Measurements from ENCODE around the gene UGT3A2. TPM values are rescaled to one million over a fixed set of nuclear protein-coding genes. Genes with fewer than 3 reads are reported as not detected.

The UGT3A2 gene
- total and polyA plus RNA-seq, 2 experiments from 2014 or later: 17.2 to 27.0 TPM

GRCh38 chr5:35990941-35991611 lies 75.6 kb downstream of the UGT3A2 start, which contains the start of gene UGT3A1:
Gene UGT3A1, minus strand, starts transcription at chr5:35991390. Its CDS starts 150 bp downstream, at chr5:35991240.
- Mint-ChIP-seq H3K4me3 (peak within 1 kb of the TSS; percentile 87), H3K9me3 (no peaks in the 10 kb centered on the region), H3K4me1 (peaks cover 9% of the 10 kb centered on the region), H3K36me3 (ENCODE audit: low read depth) (no peaks in the 10 kb centered on the region), H3K27me3 (ENCODE audit: insufficient read depth, low read depth, poor library complexity) (peaks cover 12% of the 10 kb centered on the region), H3K27ac (no peak within 1 kb of the TSS)
- no peaks in the 10 kb centered on the region for H3F3A ChIP-seq (replicated peaks; ENCODE audit: low read depth)
- H3K4me1 ChIP-seq (ENCODE audit: insufficient read depth): peaks cover 7% of the 10 kb centered on the region; the same call in 1 of the 2 replicates
- H2AFZ ChIP-seq: peak within 1 kb of the TSS; percentile 94
- H3K27ac ChIP-seq (ENCODE audit: low read depth): no peak within 1 kb of the TSS
- peaks cover 6% of the 10 kb centered on the region; the same call in 1 of the 2 replicates for H3K9me2 ChIP-seq (ENCODE audit: insufficient read depth)
- DNase-seq (ENCODE audit: low spot score): peak; percentile 93
- peaks cover 26% of the 10 kb centered on the region for H3K27me3 ChIP-seq (ENCODE audit: insufficient read depth)
- peak within 1 kb of the TSS; percentile 63 for H3K4me3 ChIP-seq
- H3K79me2 ChIP-seq (replicated peaks; ENCODE audit: insufficient read depth): no peaks in the 10 kb centered on the region
- no peaks in the 10 kb centered on the region for H4K20me1 ChIP-seq (replicated peaks; ENCODE audit: insufficient read depth)
- peak within 1 kb of the TSS; percentile 82 for H3K4me2 ChIP-seq
- TF ChIP-seq ZNF331 (CRISPR knock-in tag; IDR thresholded peaks at IDR 0.05; ENCODE audit: low read depth) (no peak), STAT1 (IDR thresholded peaks at IDR 0.05; ENCODE audit: unreplicated experiment) (no peak), JUNB (IDR thresholded peaks at IDR 0.05; ENCODE audit: unreplicated experiment) (no peak), ETS1 (IDR thresholded peaks at IDR 0.05) (no peak), POLR2AphosphoS5 (IDR thresholded peaks at IDR 0.05; ENCODE audit: low read depth) (peak; percentile 41; the same call in 1 of the 2 replicates), CREB1 (CRISPR knock-in tag; IDR thresholded peaks at IDR 0.05; ENCODE audit: low read depth) (peak; percentile 52; the same call in 1 of the 2 replicates), ZNF114 (CRISPR knock-in tag; IDR thresholded peaks at IDR 0.05) (no peak), EZH2phosphoT487 (IDR thresholded peaks at IDR 0.05; ENCODE audit: unreplicated experiment) (no peak), REST (IDR thresholded peaks at IDR 0.05; ENCODE audit: unreplicated experiment) (no peak)
- H3K36me3 ChIP-seq (ENCODE audit: insufficient read depth): no peaks in the 10 kb centered on the region
- ATAC-seq: peak; percentile 97

GRCh38 chr5:35990520-35990919 lies 76.2 kb downstream of the UGT3A2 start:
- ATAC-seq (peak; percentile 53), DNase-seq (ENCODE audit: low spot score) (peak; percentile 41)
- Histone ChIP-seq H3K27ac (ENCODE audit: low read depth) (no peak overlapping the region), H3K4me2 (peak overlapping the region; percentile 82), H3K27me3 (ENCODE audit: insufficient read depth) (peaks cover 26% of the 10 kb centered on the region), H4K20me1 (replicated peaks; ENCODE audit: insufficient read depth) (no peaks in the 10 kb centered on the region), H3K36me3 (ENCODE audit: insufficient read depth) (no peaks in the 10 kb centered on the region), H3F3A (replicated peaks; ENCODE audit: low read depth) (no peaks in the 10 kb centered on the region), H3K4me1 (ENCODE audit: insufficient read depth) (peaks cover 7% of the 10 kb centered on the region; the same call in 1 of the 2 replicates), H2AFZ (peak overlapping the region; percentile 94), H3K79me2 (replicated peaks; ENCODE audit: insufficient read depth) (no peaks in the 10 kb centered on the region), H3K4me3 (peak overlapping the region; percentile 63), H3K9me2 (ENCODE audit: insufficient read depth) (peaks cover 6% of the 10 kb centered on the region; the same call in 1 of the 2 replicates)
- Mint-ChIP-seq H3K4me3 (peak overlapping the region; percentile 87), H3K9me3 (no peaks in the 10 kb centered on the region), H3K27me3 (ENCODE audit: insufficient read depth, low read depth, poor library complexity) (peaks cover 12% of the 10 kb centered on the region), H3K4me1 (peaks cover 9% of the 10 kb centered on the region), H3K36me3 (ENCODE audit: low read depth) (no peaks in the 10 kb centered on the region), H3K27ac (no peak overlapping the region)
- TF ChIP-seq CREB1 (CRISPR knock-in tag; IDR thresholded peaks at IDR 0.05; ENCODE audit: low read depth): no peak
- TF ChIP-seq ZNF331 (CRISPR knock-in tag; IDR thresholded peaks at IDR 0.05; ENCODE audit: low read depth): no peak
- TF ChIP-seq NANOG (IDR thresholded peaks at IDR 0.05; ENCODE audit: borderline replicate concordance): no peak
- TF ChIP-seq EZH2phosphoT487 (IDR thresholded peaks at IDR 0.05; ENCODE audit: unreplicated experiment): no peak
- TF ChIP-seq JUNB (IDR thresholded peaks at IDR 0.05; ENCODE audit: unreplicated experiment): no peak
- TF ChIP-seq CTCF (conservative IDR thresholded peaks at IDR 0.05; ENCODE audit: low read depth in 2 of 2): no peak
- no peak for TF ChIP-seq ETS1 (IDR thresholded peaks at IDR 0.05)
- no peak for TF ChIP-seq EZH2 (IDR thresholded peaks at IDR 0.05; ENCODE audit: low read depth, unreplicated experiment)
- TF ChIP-seq POLR2AphosphoS5 (IDR thresholded peaks at IDR 0.05; ENCODE audit: low read depth): no peak
- TF ChIP-seq ZNF114 (CRISPR knock-in tag; IDR thresholded peaks at IDR 0.05): no peak
